ENCODE results near the gene SLC26A9.

Gene SLC26A9

DNA sequence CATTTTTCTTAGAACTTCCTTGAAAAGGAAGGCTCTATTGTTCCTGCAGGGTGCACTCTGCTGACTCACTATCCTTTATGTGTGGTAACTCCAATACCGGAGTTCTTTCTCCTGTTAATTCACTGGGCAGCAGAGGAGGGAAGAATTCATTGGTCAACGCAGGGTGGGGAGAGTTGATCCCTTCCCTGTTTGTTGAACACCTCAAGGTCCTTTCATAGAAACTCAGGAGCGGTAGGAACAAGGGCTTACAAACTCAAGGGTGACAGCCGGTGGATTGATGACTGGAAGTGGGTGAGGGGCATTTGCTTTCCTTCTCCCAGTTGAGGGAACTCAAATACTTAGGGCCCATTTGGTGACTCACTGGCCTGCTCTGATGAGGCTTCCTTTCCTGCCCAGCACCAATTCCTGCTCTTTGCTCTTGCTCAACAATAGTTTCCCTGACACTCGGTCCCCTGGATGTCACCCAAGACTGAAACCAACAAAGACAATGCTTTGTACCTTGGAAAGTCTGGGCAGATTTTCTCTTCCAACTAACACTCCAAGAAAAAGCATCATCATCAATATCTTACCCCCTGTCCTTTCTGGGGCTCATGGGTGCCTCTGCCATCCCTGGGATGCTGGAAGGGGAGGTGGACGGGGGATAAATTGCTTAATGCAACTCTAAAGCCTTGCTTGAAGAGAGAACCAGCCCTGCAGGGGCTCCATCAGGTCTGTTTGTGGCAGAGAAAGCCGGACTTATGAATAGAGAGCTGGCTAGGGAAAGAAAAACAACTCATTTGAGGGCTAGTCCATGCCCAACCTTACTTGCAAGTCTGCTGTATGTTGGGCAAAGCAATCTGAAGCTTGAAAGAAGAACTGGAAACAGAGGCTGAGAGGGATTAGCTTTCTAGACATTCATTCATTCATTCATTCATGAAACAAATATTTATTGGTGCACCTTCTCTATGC is 9.3 kb downstream of the SLC26A9 start:
- H3K4me3 ChIP-seq (replicated peaks; ENCODE audit: low read depth, low read length) = no peak overlapping the region
- DNase-seq (ENCODE audit: low read depth) = peak; percentile 84
- TF ChIP-seq, protein P1, sequence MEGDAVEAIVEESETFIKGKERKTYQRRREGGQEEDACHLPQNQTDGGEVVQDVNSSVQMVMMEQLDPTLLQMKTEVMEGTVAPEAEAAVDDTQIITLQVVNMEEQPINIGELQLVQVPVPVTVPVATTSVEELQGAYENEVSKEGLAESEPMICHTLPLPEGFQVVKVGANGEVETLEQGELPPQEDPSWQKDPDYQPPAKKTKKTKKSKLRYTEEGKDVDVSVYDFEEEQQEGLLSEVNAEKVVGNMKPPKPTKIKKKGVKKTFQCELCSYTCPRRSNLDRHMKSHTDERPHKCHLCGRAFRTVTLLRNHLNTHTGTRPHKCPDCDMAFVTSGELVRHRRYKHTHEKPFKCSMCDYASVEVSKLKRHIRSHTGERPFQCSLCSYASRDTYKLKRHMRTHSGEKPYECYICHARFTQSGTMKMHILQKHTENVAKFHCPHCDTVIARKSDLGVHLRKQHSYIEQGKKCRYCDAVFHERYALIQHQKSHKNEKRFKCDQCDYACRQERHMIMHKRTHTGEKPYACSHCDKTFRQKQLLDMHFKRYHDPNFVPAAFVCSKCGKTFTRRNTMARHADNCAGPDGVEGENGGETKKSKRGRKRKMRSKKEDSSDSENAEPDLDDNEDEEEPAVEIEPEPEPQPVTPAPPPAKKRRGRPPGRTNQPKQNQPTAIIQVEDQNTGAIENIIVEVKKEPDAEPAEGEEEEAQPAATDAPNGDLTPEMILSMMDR (IDR thresholded peaks at IDR 0.05; ENCODE audit: low read length, missing control alignments) = peak; percentile 2

DNA sequence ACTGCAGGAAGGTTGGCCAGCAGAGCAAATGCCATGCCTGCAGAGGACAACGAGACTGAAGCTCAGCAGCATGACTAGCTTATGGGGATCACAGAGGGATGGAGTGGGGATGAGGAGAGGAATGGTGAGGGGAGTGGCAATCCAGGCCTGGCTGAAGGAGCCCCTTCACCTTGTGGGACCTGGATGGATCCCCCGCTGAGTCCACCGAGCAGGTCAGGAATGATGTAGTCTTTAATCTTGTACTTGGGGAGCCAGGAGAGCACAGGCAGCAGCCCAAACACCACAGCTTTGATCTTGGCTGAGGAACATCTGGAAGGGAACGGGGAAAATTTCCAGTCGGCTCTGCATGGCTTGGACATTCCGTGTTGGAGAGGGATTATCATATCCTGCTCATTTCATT is 10.5 kb downstream of the SLC26A9 start:
- TF ChIP-seq, protein P1 (IDR thresholded peaks at IDR 0.05; ENCODE audit: low read length, missing control alignments) = no peak
- DNase-seq (ENCODE audit: low read depth) = no peak
- no peak overlapping the region for H3K4me3 ChIP-seq (replicated peaks; ENCODE audit: low read depth, low read length)

DNA sequence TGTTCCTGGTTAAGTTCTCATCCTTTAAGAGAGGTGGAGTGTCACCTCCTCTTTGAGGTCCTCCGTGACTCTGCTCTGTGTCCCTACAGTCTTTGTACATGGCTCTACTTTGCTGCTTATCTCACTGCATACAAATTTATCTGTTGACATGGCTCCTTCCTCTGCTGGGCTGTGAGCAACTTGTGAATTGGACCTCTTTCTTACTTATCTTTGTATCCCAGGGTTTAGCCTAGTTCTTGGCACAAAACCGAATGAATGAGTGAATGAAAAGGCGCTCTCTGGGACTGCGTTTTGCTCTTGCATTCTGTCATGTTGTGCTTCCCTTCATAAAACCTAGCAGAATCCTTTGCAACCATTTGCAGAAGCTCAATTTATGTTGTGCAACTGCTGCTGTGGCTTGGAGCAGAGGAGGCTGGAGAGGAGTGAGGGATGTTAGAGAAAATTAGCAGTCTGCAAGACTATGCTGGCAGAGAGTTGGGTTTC is 12.4 kb downstream of the SLC26A9 start:
- TF ChIP-seq, protein P1 (IDR thresholded peaks at IDR 0.05; ENCODE audit: low read length, missing control alignments) = no peak
- H3K4me3 ChIP-seq (replicated peaks; ENCODE audit: low read depth, low read length) = no peak overlapping the region
- DNase-seq (ENCODE audit: low read depth) = peak; percentile 63

DNA sequence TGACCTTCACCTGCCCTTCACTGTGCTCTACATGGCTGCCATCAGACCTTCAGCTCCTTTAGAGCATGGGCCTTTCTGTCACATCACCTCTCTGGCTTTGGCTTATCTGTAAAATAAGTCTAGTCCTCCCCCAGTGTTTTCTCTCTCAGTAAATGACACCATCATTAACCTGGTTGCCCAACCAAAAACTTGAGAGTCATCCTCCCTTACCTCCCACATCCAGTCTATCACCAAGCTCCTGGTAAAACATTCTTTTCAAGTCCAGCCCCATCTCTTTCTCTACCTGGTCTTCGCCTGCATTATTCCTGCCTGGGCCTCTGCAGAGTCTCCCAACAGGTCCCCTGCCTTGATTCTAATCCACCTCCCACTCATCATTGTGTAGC is 13.1 kb downstream of the SLC26A9 start:
- no peak overlapping the region for H3K4me3 ChIP-seq (replicated peaks; ENCODE audit: low read depth, low read length)
- TF ChIP-seq, protein P1 (IDR thresholded peaks at IDR 0.05; ENCODE audit: low read length, missing control alignments) = no peak
- no peak for DNase-seq (ENCODE audit: low read depth)

DNA sequence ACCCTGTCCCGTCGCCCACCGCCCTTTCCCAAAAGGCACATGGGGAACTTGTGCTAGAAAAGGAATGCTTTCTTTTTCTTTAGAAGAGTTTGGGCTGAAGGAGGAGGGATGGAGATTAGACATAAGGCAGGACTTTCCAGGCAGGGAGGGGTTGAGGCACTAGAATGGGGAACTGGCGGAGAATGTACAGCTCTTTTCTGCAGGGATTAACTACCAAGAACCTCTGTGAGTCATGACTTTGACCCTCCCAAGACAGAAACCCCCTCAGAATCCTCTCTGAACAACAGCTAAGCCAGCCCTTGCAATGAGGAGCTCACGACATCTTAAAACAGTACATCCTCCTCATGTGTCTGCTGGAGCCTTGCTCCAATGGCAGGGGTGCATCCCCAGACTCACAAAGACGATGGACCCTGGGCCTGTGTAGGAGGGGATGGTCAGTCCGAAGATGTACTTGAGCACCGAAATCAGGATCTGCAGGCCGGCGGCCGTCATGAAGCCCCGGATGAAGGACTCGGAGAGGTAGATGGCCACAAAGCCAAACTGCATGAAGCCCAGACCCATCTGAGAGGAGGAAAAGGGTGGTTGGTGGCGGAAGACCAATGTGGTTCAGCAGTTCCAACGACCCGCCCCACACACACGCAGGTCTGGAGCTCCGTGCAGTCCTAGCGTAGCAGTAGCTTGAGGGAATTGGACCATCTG is 13.6 kb downstream of the SLC26A9 start:
- TF ChIP-seq, protein P1 (IDR thresholded peaks at IDR 0.05; ENCODE audit: low read length, missing control alignments) = no peak
- no peak overlapping the region for H3K4me3 ChIP-seq (replicated peaks; ENCODE audit: low read depth, low read length)
- no peak for DNase-seq (ENCODE audit: low read depth)

DNA sequence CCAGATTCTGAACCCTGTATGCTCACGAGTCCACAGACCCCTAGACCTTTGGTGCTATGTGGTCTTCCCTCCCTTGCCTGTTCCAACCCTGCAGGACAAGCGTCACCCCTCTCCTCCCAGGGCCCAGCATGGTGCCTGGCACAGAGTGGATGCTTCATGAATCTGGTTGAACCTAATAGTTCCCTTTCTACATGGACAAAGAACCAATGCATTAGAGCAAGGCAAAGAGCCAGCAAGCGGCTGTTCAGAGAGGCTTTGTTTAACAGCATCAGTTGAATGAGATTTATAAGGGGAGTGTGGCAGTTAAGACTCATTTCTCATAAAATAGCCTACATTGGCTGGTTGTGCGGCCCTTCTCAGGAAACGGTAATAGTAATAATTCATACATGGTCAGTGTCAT is 14.9 kb downstream of the SLC26A9 start:
- DNase-seq (ENCODE audit: low read depth) = no peak
- TF ChIP-seq, protein P1 (IDR thresholded peaks at IDR 0.05; ENCODE audit: low read length, missing control alignments) = no peak

More for the DNA sequence above, 14.9 kb downstream of the SLC26A9 start:
- no peak overlapping the region for H3K4me3 ChIP-seq (replicated peaks; ENCODE audit: low read depth, low read length)
